GM18498 (cell line): ENCODE measurements around the gene DTHD1.
A peak's percentile ranks its signal among the peaks of the same experiment; 100 is the strongest.

Experiments
- ATAC-seq: cut with Tn5 transposase; IDR thresholded peaks from one replicate; pipeline ENCODE4 v1.9.1; 2021; ENCODE audit warnings: mild to moderate bottlenecking, moderate library complexity; ENCODE audit not compliant: unreplicated experiment

Gene DTHD1

GRCh38 chr4:36338973-36339372, 57.6 kb downstream of the DTHD1 start:
- no peak for ATAC-seq

DNA sequence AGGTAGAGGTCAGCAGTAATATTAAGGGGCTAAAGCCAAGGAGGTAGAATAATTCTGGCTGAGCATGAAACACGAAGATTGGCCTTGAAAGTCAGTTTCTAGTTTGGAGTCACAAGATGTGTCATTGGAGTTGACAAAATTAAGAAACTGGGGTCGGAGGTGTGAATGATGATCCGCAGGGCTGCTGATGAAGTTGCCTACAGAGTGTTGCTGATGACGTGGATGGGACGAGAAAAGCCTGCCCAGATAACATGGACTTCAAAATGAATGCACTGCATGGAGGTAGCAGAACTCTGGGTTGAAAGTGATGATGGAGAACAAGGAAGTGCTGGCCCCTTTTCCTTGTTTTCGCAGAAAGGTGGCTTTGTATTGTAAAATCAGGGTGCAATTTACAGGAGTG, 60.5 kb downstream of the DTHD1 start:
- no peak for ATAC-seq

DNA sequence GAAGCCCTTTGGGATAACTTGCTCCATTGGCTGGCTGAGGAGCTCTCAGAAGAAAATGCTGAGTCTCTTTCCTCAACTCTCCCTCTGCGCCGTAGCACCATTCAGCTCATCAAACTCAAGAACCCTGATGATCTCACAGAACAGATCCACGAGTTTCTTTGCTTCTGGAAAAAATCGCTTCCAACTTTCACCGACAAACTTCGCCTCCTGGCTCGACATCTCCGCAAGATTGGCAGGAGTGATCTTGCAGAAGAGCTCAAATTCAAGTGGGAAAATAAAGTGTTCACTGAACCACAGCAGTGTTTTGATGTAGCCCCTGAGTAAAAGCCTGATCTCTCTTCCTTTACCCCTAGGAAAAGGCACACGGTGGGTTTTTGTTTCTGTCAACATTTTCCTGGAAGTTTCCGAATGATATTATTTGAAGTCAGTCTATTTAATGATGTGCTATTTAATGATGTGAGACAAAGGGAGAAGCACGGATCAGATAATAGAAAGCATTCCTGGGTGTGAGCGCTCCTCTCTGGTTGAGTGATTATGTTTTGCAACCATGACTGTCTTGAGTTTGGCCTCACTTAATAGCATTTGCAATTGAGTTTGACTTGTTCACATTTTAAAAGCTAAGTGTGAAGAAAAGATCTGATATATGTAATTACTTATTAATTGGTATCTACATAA, 62.2 kb downstream of the DTHD1 start:
- ATAC-seq: no peak

GRCh38 chr4:36348403-36348938, 67.1 kb downstream of the DTHD1 start:
- ATAC-seq: peak; percentile 86

GRCh38 chr4:36349938-36350549, 68.6 kb downstream of the DTHD1 start:
- no peak for ATAC-seq

DNA sequence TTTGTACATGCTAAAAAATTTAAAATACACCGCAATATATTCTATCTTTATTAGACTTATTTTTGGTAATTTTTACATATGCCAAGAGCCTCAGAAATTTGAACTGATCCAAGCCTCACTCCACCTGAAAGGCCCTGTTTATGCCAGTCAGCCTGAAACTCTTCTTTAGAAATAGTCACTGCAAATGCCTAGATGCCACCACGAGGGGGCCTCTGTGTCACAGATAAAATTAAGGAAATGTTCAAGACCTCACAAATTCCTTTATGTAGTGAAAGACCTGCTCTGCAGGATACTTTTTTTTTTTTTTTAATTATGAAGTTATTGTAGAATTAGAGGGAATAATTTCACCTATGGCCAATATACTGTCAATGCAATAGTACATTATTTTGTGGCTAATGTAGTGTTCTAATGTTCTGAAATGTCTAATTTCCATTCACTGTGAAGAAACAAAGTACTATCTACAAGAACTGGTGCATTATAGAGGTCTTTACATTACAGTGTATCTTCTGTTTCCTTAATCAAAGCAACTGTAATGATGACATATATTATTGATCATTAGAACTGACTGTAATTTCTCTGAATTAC, 69.8 kb downstream of the DTHD1 start:
- peak; percentile 61 for ATAC-seq

- no peak for ATAC-seq
These were observed 72.6 kb downstream of the DTHD1 start for GRCh38 chr4:36353998-36354397.

- ATAC-seq: no peak
These were observed 76.8 kb downstream of the DTHD1 start for GRCh38 chr4:36358173-36358572.

DNA sequence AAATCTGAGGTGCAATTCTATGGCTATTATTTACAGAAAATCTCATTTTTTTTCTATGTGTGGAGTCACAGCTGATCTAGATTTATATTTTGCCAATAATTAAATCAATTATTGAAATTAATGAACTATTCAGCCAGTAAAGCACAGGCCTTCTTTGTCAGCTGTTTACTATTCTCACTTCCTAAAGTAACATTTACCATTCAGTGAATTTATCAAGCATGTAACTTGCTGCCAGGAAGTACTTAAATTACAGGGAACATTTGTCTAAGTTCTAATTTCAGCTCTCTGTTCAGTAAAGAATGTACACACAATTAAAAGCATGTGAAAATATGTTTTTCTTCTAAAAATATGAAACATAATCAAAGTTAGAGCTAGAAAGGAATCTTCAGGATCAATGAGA, 79.3 kb downstream of the DTHD1 start:
- ATAC-seq: no peak

GRCh38 chr4:36363024-36363423, 81.6 kb downstream of the DTHD1 start:
- no peak for ATAC-seq

DNA sequence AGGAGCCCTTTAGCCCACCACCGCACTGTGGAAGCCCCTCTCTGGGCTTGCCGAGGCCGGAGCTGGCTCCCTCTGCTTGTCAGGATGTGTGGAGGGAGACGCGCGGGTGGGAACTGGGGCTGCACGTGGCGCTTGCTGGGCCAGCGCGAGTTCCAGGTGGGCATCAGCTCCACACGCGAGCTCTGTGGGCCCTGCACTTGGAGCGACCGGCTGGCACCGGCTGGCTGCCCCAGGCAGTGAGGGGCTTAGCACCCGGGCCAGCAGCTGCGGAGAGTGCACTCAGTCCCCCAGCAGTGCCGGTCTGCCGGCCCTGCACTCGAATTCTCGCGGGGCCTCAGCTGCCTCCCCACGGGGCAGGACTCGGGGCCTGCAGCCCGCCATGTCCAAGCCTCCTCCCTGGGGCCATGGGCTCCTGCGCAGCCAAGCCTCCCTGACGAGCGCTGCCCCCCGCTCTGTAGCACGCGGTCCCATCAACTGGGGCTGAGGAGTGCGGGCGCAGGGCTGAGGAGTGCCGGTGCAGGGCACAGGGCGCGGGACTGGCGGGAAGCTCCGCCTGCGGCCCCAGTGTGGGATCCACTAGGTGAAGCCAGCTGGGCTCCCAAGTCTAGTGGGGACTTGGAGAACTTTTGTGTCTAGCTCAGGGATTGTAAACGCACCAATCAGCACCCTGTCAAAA, 93.6 kb downstream of the DTHD1 start:
- no peak for ATAC-seq

- ATAC-seq: peak; percentile 91
These were observed 104.6 kb downstream of the DTHD1 start for GRCh38 chr4:36385951-36386571.

DNA sequence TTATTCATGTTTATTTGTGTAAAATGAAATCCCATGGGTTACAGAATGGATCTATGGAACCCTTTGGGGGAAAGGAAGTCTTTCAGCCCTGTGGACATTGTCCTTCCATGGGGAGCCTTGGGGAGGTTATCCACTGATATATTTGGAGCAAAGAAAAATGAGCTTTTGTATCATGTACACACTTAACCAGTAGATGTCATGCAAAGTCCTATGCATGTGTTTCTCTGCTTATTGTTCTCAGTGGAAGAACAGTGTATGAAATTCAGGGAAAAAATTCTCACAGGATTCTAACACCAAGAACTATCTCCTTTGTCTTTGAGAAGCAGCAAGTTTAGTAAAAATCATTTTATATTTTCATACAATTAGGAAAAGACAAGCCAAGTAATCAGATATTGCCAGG, 105.3 kb downstream of the DTHD1 start:
- ATAC-seq: no peak

DNA sequence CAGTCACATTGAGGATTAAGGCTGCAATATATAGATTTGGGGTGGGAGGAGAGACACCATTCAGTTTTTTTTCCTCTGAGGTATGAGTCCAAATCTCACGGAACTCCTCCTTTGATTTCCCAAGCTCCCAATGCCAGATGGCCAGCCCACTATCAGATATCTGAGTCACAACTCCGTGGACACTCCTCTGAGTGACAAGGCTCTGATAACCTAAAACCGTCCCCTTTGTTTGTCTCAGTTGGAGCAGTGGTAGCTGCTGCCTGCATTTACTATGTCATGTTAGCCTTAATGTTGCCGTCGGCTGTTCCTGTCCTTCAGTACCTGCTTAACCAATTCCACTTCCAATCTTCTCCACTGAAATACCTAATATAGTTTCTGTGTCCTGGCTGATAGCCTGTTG, 107.3 kb downstream of the DTHD1 start:
- ATAC-seq: no peak

DNA sequence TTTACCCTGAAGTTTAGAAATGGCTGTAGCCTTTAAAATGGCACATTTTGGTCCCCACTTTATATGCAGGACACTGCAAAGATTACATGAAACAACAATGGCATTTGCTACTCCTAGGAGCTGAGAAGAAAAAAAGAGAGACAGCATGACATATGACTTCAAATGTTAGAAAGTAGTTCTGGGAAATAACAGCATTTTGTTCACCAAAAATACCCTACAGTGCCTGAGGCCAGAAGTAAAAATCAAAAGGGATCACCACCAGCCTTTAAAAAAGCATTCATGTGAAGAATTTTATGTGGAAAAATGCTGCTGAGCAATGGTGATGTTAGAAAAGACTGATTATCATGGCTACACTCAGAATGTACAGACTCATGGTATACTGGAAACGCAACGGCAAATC, 110.0 kb downstream of the DTHD1 start:
- no peak for ATAC-seq

GRCh38 chr4:36392024-36392423, 110.6 kb downstream of the DTHD1 start:
- no peak for ATAC-seq

GRCh38 chr4:36392916-36393315, 111.5 kb downstream of the DTHD1 start:
- ATAC-seq: no peak
